ENCODE data around the gene AGPAT3. TPM values are rescaled to one million over a fixed set of nuclear protein-coding genes. Genes with fewer than 3 reads are reported as not detected.

Gene AGPAT3
- total RNA-seq, 2 experiments from 2014 or later: 71.4 to 82.4 TPM

GRCh38 chr21:43906585-43907370, 41.8 kb downstream of the AGPAT3 start:
- POLR2A ChIA-PET: no interaction called here
- CTCF ChIA-PET: interaction anchor here (1.1 kb wide), 1 partner anchor 10 kb away, joined by 3 read pairs; no protein-coding TSS in a partner anchor
- no peaks in the 10 kb centered on the region for H3K27me3 Mint-ChIP-seq
- H3K9me3 Mint-ChIP-seq: no peaks in the 10 kb centered on the region
- H3K4me3 Mint-ChIP-seq: no peak overlapping the region
- H3K27ac Mint-ChIP-seq: no peak overlapping the region
- no peak for DNase-seq
- intact Hi-C loops (cut with micrococcal nuclease): no loop called here
- peaks cover 18% of the 10 kb centered on the region for H3K4me1 Mint-ChIP-seq (ENCODE audit: low read depth)
- peaks cover 24% of the 10 kb centered on the region for H3K36me3 Mint-ChIP-seq

GRCh38 chr21:43907751-43908150, 42.7 kb downstream of the AGPAT3 start:
- Mint-ChIP-seq H3K36me3 (peaks cover 30% of the 10 kb centered on the region), H3K27me3 (no peaks in the 10 kb centered on the region), H3K4me1 (ENCODE audit: low read depth) (peaks cover 15% of the 10 kb centered on the region), H3K4me3 (no peak overlapping the region), H3K27ac (no peak overlapping the region), H3K9me3 (peaks cover 6% of the 10 kb centered on the region)
- CTCF ChIA-PET: no interaction called here
- POLR2A ChIA-PET: no interaction called here
- intact Hi-C loops (cut with micrococcal nuclease): no loop called here
- DNase-seq: no peak

- peaks cover 15% of the 10 kb centered on the region for H3K4me1 Mint-ChIP-seq (ENCODE audit: low read depth)
Measured at GRCh38 chr21:43908167-43908566, 43.1 kb downstream of the AGPAT3 start.

GRCh38 chr21:43909741-43910400, 44.8 kb downstream of the AGPAT3 start:
- intact Hi-C loops (cut with micrococcal nuclease): no loop called here
- H3K4me1 Mint-ChIP-seq (ENCODE audit: low read depth): peaks cover 22% of the 10 kb centered on the region
- ChIA-PET POLR2A (no interaction called here), CTCF (no interaction called here)
- peaks cover 10% of the 10 kb centered on the region for H3K9me3 Mint-ChIP-seq
- H3K27ac Mint-ChIP-seq: no peak overlapping the region
- H3K27me3 Mint-ChIP-seq: no peaks in the 10 kb centered on the region
- no peak overlapping the region for H3K4me3 Mint-ChIP-seq
- DNase-seq: no peak
- peaks cover 26% of the 10 kb centered on the region for H3K36me3 Mint-ChIP-seq

More at GRCh38 chr21:43908167-43908566, 43.1 kb downstream of the AGPAT3 start:
- H3K9me3 Mint-ChIP-seq: peaks cover 10% of the 10 kb centered on the region
- H3K4me3 Mint-ChIP-seq: no peak overlapping the region
- H3K27me3 Mint-ChIP-seq: no peaks in the 10 kb centered on the region
- POLR2A ChIA-PET: no interaction called here
- DNase-seq: no peak
- H3K27ac Mint-ChIP-seq: no peak overlapping the region
- CTCF ChIA-PET: no interaction called here
- intact Hi-C loops (cut with micrococcal nuclease): no loop called here
- peaks cover 31% of the 10 kb centered on the region for H3K36me3 Mint-ChIP-seq

- Mint-ChIP-seq H3K27ac (no peak overlapping the region), H3K9me3 (peaks cover 10% of the 10 kb centered on the region), H3K27me3 (no peaks in the 10 kb centered on the region), H3K36me3 (peaks cover 26% of the 10 kb centered on the region), H3K4me1 (ENCODE audit: low read depth) (peaks cover 22% of the 10 kb centered on the region), H3K4me3 (no peak overlapping the region)
- no peak for DNase-seq
- intact Hi-C loops (cut with micrococcal nuclease): no loop called here
- ChIA-PET POLR2A (no interaction called here), CTCF (no interaction called here)
Measured at GRCh38 chr21:43910460-43910859, 45.4 kb downstream of the AGPAT3 start.

GRCh38 chr21:43911015-43911934, 46.3 kb downstream of the AGPAT3 start:
- peaks cover 25% of the 10 kb centered on the region for H3K36me3 Mint-ChIP-seq
- intact Hi-C loops (cut with micrococcal nuclease): no loop called here
- H3K4me1 Mint-ChIP-seq (ENCODE audit: low read depth): peaks cover 25% of the 10 kb centered on the region
- no peak overlapping the region for H3K27ac Mint-ChIP-seq
- peaks cover 10% of the 10 kb centered on the region for H3K9me3 Mint-ChIP-seq
- POLR2A ChIA-PET: no interaction called here
- H3K27me3 Mint-ChIP-seq: no peaks in the 10 kb centered on the region
- CTCF ChIA-PET: no interaction called here
- no peak overlapping the region for H3K4me3 Mint-ChIP-seq
- DNase-seq: no peak

- POLR2A ChIA-PET: no interaction called here
- no peak overlapping the region for H3K27ac Mint-ChIP-seq
- peaks cover 30% of the 10 kb centered on the region for H3K4me1 Mint-ChIP-seq (ENCODE audit: low read depth)
- intact Hi-C loops (cut with micrococcal nuclease): no loop called here
- CTCF ChIA-PET: no interaction called here
- peaks cover 21% of the 10 kb centered on the region for H3K36me3 Mint-ChIP-seq
- no peaks in the 10 kb centered on the region for H3K27me3 Mint-ChIP-seq
- peaks cover 10% of the 10 kb centered on the region for H3K9me3 Mint-ChIP-seq
- H3K4me3 Mint-ChIP-seq: no peak overlapping the region
- DNase-seq: no peak
Measured at GRCh38 chr21:43911935-43912487, 47.0 kb downstream of the AGPAT3 start.

GRCh38 chr21:43912500-43912899, 47.5 kb downstream of the AGPAT3 start:
- Mint-ChIP-seq H3K27me3 (no peaks in the 10 kb centered on the region), H3K36me3 (peaks cover 21% of the 10 kb centered on the region), H3K27ac (no peak overlapping the region), H3K4me3 (no peak overlapping the region), H3K4me1 (ENCODE audit: low read depth) (peaks cover 34% of the 10 kb centered on the region), H3K9me3 (peaks cover 10% of the 10 kb centered on the region)
- POLR2A ChIA-PET: no interaction called here
- intact Hi-C loops (cut with micrococcal nuclease): no loop called here
- CTCF ChIA-PET: no interaction called here
- DNase-seq: no peak

GRCh38 chr21:43912910-43913309, 47.9 kb downstream of the AGPAT3 start:
- intact Hi-C loops (cut with micrococcal nuclease): no loop called here
- peaks cover 10% of the 10 kb centered on the region for H3K9me3 Mint-ChIP-seq
- H3K4me3 Mint-ChIP-seq: no peak overlapping the region
- CTCF ChIA-PET: no interaction called here
- no peak for DNase-seq
- peaks cover 19% of the 10 kb centered on the region for H3K36me3 Mint-ChIP-seq
- H3K27ac Mint-ChIP-seq: no peak overlapping the region
- POLR2A ChIA-PET: no interaction called here
- H3K4me1 Mint-ChIP-seq (ENCODE audit: low read depth): peaks cover 35% of the 10 kb centered on the region
- H3K27me3 Mint-ChIP-seq: no peaks in the 10 kb centered on the region

GRCh38 chr21:43913928-43914327, 48.9 kb downstream of the AGPAT3 start:
- H3K9me3 Mint-ChIP-seq: peaks cover 10% of the 10 kb centered on the region
- intact Hi-C loops (cut with micrococcal nuclease): no loop called here
- CTCF ChIA-PET: no interaction called here
- peaks cover 44% of the 10 kb centered on the region for H3K4me1 Mint-ChIP-seq (ENCODE audit: low read depth)
- no peak overlapping the region for H3K27ac Mint-ChIP-seq
- DNase-seq: peak; percentile 21
- no peaks in the 10 kb centered on the region for H3K27me3 Mint-ChIP-seq
- H3K36me3 Mint-ChIP-seq: peaks cover 18% of the 10 kb centered on the region
- POLR2A ChIA-PET: no interaction called here
- H3K4me3 Mint-ChIP-seq: no peak overlapping the region

- H3K36me3 Mint-ChIP-seq: peaks cover 13% of the 10 kb centered on the region
- no peaks in the 10 kb centered on the region for H3K27me3 Mint-ChIP-seq
- peaks cover 10% of the 10 kb centered on the region for H3K9me3 Mint-ChIP-seq
- no peak overlapping the region for H3K4me3 Mint-ChIP-seq
- ChIA-PET CTCF (interaction anchor here (1.1 kb wide), 1 partner anchor 23 kb away, joined by 4 read pairs; no protein-coding TSS in a partner anchor), POLR2A (no interaction called here)
- no peak overlapping the region for H3K27ac Mint-ChIP-seq
- DNase-seq: no peak
- H3K4me1 Mint-ChIP-seq (ENCODE audit: low read depth): peaks cover 46% of the 10 kb centered on the region
- intact Hi-C loops (cut with micrococcal nuclease): loop anchor here (2.0 kb wide), 1 partner anchor 49 kb away; no protein-coding TSS in a partner anchor
Measured at GRCh38 chr21:43916076-43916475, 51.1 kb downstream of the AGPAT3 start.

Measured in activated CD4-positive, alpha-beta memory T cell treated with anti-CD3 and anti-CD28 coated beads for 36 hours (primary cell).